Astrocyte (in vitro differentiated cells and primary cell): ENCODE results near the gene ASB2.

Experiments
- CTCF ChIP-seq: IDR thresholded peaks from 2 replicates; pipeline ENCODE4 v1.5.1; 2011; ENCODE audit warnings: low read depth, mild to moderate bottlenecking, inconsistent platforms, low read length, moderate library complexity; ENCODE audit not compliant: insufficient read depth
- EZH2 ChIP-seq: IDR thresholded peaks from 2 replicates; pipeline ENCODE4 v1.6.1; 2012; ENCODE audit warnings: mild to moderate bottlenecking, low read length, inconsistent platforms; ENCODE audit not compliant: insufficient read depth

- TF ChIP-seq EZH2 (no peak), CTCF (no peak)
These were observed 43.0 kb upstream of the ASB2 start for GRCh38 chr14:94019329-94019728.
